AG09319 (cell line): Measurements from ENCODE around the gene CMIP.

Source experiments
- DNase-seq: peaks from one replicate; pipeline ENCODE4 v3.0.0-alpha.2; 2010; ENCODE audit warnings: low read depth; ENCODE audit errors: extremely low read depth
- TF ChIP-seq, protein P1 (sequence below): IDR thresholded peaks from 2 replicates; pipeline ENCODE4 v1.5.1; 2011; ENCODE audit warnings: low read depth, mild to moderate bottlenecking, inconsistent platforms, low read length, moderate library complexity

Gene CMIP

DNA sequence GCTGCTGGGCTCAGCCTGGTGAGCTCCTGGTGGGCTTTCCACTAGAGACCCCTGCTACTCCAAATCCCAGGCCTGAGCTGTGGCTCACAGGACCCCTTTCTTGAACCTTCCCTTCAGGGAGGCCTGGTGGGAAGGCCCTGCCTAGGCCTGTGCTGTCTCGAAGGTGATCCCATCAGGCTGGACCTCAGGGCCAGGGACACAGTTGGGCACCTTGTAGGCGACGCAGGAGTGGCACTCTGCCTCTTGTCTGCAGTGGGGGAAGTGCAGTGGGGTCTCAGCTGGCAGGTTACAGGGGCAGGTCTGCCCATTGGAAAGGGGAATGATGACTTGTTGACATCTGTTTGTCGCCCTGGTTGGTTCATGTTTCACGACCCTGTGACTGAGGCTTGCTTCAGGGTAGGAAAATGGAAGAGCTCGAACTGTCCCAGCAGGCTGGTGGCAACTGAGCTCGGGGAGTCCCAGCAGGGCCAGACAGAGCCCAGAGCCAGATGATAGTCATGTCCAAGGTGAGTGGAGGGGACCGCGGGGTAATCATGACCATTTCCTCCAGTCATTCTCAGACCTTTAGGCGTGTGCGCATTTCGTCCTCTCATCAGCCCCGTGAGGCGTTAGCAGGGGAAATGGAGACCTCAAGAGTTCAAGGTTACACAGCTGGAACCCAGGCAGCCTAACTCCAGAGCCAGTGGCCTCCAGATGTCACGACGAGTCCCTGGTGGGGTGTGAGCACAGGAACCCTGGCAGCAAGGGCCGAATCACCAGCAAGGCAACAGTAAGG, 11.3 kb downstream of the CMIP start:
- no peak for DNase-seq
- TF ChIP-seq, protein P1, sequence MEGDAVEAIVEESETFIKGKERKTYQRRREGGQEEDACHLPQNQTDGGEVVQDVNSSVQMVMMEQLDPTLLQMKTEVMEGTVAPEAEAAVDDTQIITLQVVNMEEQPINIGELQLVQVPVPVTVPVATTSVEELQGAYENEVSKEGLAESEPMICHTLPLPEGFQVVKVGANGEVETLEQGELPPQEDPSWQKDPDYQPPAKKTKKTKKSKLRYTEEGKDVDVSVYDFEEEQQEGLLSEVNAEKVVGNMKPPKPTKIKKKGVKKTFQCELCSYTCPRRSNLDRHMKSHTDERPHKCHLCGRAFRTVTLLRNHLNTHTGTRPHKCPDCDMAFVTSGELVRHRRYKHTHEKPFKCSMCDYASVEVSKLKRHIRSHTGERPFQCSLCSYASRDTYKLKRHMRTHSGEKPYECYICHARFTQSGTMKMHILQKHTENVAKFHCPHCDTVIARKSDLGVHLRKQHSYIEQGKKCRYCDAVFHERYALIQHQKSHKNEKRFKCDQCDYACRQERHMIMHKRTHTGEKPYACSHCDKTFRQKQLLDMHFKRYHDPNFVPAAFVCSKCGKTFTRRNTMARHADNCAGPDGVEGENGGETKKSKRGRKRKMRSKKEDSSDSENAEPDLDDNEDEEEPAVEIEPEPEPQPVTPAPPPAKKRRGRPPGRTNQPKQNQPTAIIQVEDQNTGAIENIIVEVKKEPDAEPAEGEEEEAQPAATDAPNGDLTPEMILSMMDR = no peak

DNA sequence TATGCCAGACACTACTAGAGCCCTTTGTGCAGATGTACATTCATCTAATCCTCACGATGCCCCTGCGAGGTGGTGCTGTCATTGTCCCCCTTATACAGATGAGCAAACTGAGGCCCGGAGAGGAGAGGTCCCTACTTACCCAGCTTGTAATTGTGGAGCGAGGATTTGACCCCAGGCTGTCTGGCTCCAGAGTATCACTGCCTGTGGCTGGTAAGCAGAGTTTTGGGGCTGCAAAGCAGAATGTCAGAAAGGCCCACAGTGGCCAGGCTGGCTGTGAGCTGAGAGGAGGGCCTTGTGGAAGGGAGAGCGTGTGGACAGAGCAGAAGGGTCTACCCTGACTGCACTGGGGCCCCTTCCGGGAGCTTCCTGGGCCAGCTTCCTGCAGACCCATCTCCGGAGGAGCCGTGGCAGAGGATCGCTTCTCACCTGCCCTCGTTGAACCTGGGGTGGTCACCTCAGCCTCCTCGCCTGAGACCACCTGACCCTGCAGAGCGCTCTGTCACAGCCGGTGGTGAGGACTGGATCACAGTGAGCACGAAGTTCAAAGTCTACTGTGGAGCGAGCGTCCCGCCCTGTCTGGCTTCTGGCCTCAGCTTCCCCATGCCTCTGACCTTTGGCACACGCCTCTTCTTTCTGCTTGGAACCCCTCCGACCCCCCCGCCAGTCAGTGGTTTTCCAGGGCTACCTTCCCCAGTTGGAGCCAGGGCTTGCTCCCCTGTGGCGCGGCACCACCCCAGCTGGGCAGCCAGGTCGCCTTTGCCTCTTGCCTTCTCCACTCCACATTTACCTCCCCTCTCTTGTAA, 12.1 kb downstream of the CMIP start:
- DNase-seq = no peak
- TF ChIP-seq, protein P1 = no peak

DNA sequence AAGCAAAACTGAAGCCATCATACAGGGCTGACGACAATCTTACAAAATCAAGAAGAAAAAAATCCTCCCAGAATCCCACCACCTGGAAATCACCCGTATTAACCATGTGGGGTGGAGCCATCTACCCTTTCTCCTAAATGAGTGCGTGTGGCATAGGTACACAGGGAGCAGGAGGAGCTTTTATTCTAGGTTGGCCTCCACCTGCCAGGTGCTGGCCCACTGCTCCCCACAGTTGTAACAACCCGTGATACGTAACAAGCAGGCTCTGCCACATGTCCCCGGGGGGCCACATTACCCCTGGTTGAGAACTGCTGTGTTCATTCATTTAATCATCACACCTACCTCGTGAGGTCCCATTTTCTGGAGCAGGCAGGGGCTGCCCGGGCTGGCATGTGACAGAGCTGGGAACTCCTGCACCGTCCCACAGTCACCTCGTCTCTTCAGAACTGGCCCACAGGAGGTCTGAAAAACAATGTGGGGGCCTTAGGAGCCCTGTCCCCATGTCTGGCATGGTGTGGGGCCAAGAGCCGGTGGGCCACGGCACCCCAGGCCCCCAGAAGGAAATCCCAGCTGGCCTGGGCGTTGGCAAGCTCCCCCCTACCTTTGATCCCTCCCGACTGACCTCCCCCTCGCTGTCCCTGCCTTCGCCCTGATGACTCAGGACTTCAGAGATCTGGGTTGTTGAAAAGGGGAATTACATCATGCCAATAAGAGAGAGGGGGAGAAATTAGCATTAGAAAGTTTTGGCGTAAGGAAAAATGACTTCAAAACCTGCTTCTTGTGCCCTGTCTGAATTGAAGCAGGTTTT, 12.9 kb downstream of the CMIP start:
- DNase-seq = peak; percentile 16
- TF ChIP-seq, protein P1 = no peak

DNA sequence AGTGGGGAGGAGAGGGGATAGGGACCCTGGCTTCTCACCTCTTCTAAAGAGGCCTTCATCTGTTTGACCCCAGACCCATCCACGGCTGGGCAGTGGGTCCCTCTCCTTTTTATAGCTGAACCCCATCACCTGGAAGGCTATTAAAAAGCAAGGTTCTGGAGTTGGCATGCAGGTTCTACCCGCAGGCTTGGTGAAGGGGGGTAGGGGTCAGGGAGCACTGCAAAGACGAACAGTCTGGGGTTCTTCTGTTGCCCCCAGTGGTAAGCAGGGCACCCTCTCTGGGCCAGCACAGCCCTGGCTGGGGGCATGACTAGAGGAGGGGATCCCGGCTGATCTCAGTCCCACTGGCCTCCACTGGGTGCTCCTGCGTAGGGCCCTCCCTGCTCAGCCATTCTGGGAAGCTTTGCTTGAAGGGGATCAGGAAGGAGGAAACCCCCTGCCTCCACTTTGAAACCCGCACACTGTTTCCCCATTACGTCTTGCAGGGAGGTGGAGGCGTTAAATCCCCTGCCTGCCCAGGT, 13.6 kb downstream of the CMIP start:
- no peak for DNase-seq
- TF ChIP-seq, protein P1 = no peak

DNA sequence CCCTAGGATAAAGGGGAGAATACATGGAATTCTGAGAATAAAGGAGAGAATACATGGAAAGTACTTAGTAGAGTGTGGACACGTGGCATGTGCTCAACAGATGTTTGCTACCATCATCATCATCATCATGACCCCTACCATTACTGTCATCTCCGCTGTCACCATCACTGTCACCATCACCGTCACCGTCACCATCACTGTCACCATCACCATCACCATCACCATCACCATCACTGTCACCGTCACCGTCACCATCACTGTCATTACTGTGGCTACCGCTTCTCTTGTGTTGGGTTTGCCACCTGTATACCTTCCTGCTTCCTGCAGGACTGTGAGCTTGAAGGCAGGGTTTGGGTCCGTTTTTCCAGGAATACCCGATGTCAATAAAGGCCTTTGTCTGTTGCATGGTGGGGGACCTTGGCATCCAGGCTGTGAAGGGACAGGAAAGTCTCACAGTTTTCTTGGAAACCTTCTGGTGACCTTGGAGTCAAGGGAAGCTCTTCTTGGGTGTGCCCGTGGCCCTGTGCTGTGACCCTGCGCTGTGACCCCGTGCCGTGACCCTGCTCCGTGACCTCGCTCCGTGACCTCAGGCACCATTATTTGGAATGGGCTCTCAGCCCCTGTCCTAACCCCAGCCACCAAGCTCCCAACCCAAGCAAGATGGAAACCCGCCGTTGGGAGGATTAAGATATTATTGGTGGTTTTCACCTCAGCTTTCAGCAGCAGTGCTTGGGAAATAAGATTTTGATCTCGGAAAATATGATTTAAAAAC, 14.4 kb downstream of the CMIP start:
- no peak for DNase-seq
- TF ChIP-seq, protein P1 = no peak

DNA sequence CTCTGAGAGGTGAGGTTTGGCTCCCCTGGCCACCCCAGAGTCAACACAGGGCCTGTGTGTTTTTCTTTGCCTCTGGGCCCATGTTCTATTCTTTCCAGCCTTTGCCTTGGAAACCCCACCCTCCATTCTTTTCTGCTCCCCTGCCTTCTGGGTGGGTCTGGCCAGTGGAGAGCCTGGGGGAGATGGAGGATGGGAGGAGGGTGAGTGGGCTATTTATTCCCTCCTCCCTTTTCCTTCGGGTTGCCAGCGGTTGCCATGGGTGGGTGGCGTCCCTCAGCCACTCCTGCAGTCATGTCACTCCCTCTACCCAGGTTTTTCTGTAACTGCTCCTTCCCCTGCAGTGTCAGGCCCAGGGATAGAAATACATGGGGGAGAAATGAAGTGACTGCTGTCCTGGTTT, 15.5 kb downstream of the CMIP start:
- TF ChIP-seq, protein P1 = no peak
- no peak for DNase-seq
